Fibroblast of mammary gland (primary cell): ENCODE measurements around the gene ETNPPL.

Experiments used
- DNase-seq: peaks from one replicate; pipeline ENCODE4 v3.0.0-alpha.2; 2010; ENCODE audit warnings: low read depth
- H3K4me3 ChIP-seq: 2 replicates; pipeline ENCODE4 v1.5.1; 2011; ENCODE audit warnings: low read depth, mild to moderate bottlenecking, low read length, moderate library complexity; ENCODE audit not compliant: control insufficient read depth
- TF ChIP-seq, protein P1 (sequence below): conservative IDR thresholded peaks from 2 replicates; pipeline ENCODE4 v1.5.1; 2011; ENCODE audit warnings: low read depth, low read length, inconsistent platforms; ENCODE audit not compliant: control insufficient read depth, insufficient read depth

Gene ETNPPL

GRCh38 chr4:108695062-108695461 lies 67.8 kb downstream of the ETNPPL start:
- TF ChIP-seq, protein P1, sequence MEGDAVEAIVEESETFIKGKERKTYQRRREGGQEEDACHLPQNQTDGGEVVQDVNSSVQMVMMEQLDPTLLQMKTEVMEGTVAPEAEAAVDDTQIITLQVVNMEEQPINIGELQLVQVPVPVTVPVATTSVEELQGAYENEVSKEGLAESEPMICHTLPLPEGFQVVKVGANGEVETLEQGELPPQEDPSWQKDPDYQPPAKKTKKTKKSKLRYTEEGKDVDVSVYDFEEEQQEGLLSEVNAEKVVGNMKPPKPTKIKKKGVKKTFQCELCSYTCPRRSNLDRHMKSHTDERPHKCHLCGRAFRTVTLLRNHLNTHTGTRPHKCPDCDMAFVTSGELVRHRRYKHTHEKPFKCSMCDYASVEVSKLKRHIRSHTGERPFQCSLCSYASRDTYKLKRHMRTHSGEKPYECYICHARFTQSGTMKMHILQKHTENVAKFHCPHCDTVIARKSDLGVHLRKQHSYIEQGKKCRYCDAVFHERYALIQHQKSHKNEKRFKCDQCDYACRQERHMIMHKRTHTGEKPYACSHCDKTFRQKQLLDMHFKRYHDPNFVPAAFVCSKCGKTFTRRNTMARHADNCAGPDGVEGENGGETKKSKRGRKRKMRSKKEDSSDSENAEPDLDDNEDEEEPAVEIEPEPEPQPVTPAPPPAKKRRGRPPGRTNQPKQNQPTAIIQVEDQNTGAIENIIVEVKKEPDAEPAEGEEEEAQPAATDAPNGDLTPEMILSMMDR: no peak
- DNase-seq: no peak
- no peak overlapping the region for H3K4me3 ChIP-seq

GRCh38 chr4:108694423-108694822 lies 68.4 kb downstream of the ETNPPL start:
- no peak overlapping the region for H3K4me3 ChIP-seq
- TF ChIP-seq, protein P1: no peak
- DNase-seq: no peak

- TF ChIP-seq, protein P1: no peak
- DNase-seq: peak; percentile 43
Measured at GRCh38 chr4:108693819-108694218, 69.0 kb downstream of the ETNPPL start.

DNA sequence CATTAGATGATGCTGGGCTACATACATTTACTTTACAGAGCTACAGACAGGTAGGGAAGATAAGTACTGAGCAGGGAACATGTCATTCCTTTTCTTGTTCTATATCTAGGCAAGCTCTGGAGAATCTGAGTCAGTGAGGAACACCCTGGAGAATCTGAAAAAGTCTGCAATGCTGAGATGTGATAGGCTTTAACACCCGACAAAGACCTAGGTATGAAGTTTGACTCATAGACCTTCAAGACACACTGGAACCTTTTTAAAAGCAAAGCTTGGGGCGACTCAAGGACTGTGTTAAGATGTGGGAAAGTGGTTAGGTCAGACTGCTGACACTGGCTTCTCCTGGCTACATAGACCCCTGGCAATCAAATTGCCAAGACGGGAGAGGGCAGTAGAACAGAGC lies 69.6 kb downstream of the ETNPPL start:
- TF ChIP-seq, protein P1: no peak
- no peak overlapping the region for H3K4me3 ChIP-seq
- DNase-seq: no peak

More at GRCh38 chr4:108693819-108694218, 69.0 kb downstream of the ETNPPL start:
- H3K4me3 ChIP-seq: no peak overlapping the region
